ENCODE data around the gene IRS2.

IRS2 gene

DNA sequence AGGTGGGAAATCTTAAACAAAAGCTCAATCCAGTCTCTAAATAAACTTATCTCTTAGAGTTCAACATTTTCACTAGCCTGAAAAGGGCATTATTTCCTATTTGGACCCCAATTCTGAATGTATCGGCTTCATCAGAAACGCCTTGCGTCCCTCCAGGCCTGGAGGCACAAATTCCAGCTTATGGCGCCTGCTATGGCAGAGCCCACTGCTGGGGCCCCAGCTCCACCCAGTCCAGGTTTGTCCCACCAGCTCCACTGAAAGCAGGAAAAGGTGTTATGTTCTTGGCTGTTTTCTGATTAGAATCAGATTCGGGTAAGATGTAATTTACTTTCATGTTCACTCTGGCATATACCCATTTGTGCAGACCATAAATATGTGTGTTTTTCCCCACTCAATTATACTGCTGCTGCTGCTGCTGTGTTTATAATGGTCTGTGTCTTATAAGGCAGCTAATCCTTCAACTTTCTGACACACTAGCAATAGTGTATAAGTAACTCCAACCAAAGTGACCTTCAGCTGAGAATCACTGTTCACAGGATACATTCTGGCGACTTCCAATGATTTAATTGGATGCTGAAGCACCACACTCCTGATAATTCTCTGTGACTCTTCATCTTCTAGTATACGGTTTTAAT, 6.4 kb downstream of the IRS2 start:
- H3K27ac Mint-ChIP-seq: no peak overlapping the region
- H3K4me3 Mint-ChIP-seq: no peak overlapping the region
- no peak for DNase-seq
- no peaks in the 10 kb centered on the region for H3K27me3 Mint-ChIP-seq
- ATAC-seq (replicated peaks): no peak
- H3K4me1 Mint-ChIP-seq: peaks cover 33 to 47% of the 10 kb centered on the region in 2 donors
- H3K9me3 Mint-ChIP-seq: peaks cover 0 to 1% of the 10 kb centered on the region in 2 donors
- H3K36me3 Mint-ChIP-seq: peaks cover 0 to 9% of the 10 kb centered on the region in 2 donors

DNA sequence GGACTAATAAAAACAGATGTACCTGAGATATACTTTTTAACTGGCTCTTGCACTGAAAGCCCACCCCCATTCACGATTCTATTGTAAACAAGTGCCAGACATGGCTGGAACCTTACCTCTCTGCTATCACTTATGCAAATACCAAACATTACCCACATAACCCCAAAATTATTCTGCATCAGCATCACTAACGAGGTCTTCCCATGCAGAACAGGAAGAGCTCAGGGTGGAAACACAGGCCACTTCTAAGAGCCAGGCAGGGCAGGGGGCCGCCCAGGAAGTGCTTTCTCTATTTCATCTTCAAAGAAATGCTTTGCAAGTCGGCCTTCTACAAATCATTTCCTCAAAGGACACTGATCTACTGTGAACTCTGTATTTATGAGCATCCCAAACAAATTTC, 7.3 kb downstream of the IRS2 start:
- H3K36me3 Mint-ChIP-seq: peaks cover 0 to 9% of the 10 kb centered on the region in 2 donors
- no peak overlapping the region for H3K27ac Mint-ChIP-seq
- peak overlapping the region in 1 of 2 donors; percentile 27 for H3K4me3 Mint-ChIP-seq
- H3K4me1 Mint-ChIP-seq: peaks cover 33 to 47% of the 10 kb centered on the region in 2 donors
- peaks cover 0 to 1% of the 10 kb centered on the region in 2 donors for H3K9me3 Mint-ChIP-seq
- H3K27me3 Mint-ChIP-seq: no peaks in the 10 kb centered on the region
- ATAC-seq (replicated peaks) (peak; percentile 64 to 68), DNase-seq (no peak)

DNA sequence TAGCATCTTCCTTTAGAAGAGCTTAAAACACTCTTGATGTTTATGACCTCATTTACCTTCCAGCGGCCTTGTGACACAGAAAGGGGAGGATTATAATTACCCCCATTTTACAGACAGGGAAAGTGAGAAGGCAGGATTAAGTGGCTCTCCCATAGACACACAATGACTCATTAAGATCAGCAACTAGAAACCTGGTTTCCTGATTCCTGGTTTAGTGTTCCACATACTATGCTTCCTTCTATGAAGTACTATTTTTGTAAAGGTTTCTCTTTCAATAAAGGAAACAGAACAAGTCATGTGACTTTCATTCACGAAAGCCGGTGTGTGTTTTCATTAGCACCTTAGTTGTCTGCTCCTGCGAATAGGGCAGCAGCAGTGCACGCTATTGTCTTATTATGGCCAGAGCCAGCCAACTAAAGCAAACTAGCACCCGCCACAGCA, 8.3 kb downstream of the IRS2 start:
- H3K27ac Mint-ChIP-seq: no peak overlapping the region
- no peak for DNase-seq
- peak; percentile 44 to 59 for ATAC-seq (replicated peaks)

GRCh38 chr13:109776575-109776974, 9.8 kb downstream of the IRS2 start:
- H3K27me3 Mint-ChIP-seq: no peaks in the 10 kb centered on the region
- ATAC-seq (replicated peaks) (peak; percentile 51 to 53), DNase-seq (no peak)
- no peak overlapping the region for H3K4me3 Mint-ChIP-seq
- no peaks in the 10 kb centered on the region for H3K9me3 Mint-ChIP-seq
- no peak overlapping the region for H3K27ac Mint-ChIP-seq
- peaks cover 32 to 46% of the 10 kb centered on the region in 2 donors for H3K4me1 Mint-ChIP-seq
- peaks cover 0 to 6% of the 10 kb centered on the region in 2 donors for H3K36me3 Mint-ChIP-seq

More for the DNA sequence above, 8.3 kb downstream of the IRS2 start:
- Mint-ChIP-seq H3K27me3 (no peaks in the 10 kb centered on the region), H3K4me3 (peak overlapping the region in 1 of 2 donors; percentile 25), H3K9me3 (peaks cover 0 to 1% of the 10 kb centered on the region in 2 donors), H3K36me3 (peaks cover 0 to 12% of the 10 kb centered on the region in 2 donors), H3K4me1 (peaks cover 33 to 47% of the 10 kb centered on the region in 2 donors)

DNA sequence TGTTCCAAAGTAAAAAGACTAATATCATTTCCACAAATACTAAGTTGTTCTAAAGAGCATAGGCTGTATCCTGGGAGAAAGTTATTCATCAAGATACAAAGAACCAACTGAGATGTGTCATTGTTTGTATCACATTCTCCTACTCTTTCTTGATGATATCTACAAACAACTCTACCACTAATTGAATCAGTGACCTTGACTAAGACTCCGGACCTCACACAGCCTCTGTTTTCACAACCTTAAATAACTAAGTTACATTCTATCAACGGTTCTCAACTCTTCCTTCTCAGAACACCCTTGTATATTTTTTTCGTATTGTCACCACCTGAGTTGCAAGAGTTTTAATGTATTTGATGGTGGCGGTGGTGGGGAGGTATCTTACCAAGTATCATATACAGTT, 12.6 kb downstream of the IRS2 start:
- ATAC-seq (replicated peaks) (no peak), DNase-seq (no peak)
- Mint-ChIP-seq H3K27ac (no peak overlapping the region), H3K36me3 (peaks cover 0 to 4% of the 10 kb centered on the region in 2 donors), H3K27me3 (no peaks in the 10 kb centered on the region), H3K9me3 (no peaks in the 10 kb centered on the region), H3K4me1 (peaks cover 17 to 25% of the 10 kb centered on the region in 2 donors), H3K4me3 (no peak overlapping the region)

GRCh38 chr13:109773276-109773675, 13.1 kb downstream of the IRS2 start:
- Mint-ChIP-seq H3K4me3 (no peak overlapping the region), H3K4me1 (peaks cover 17 to 23% of the 10 kb centered on the region in 2 donors), H3K27me3 (no peaks in the 10 kb centered on the region), H3K36me3 (peaks cover 0 to 4% of the 10 kb centered on the region in 2 donors), H3K27ac (no peak overlapping the region), H3K9me3 (no peaks in the 10 kb centered on the region)
- ATAC-seq (replicated peaks) (no peak), DNase-seq (no peak)

DNA sequence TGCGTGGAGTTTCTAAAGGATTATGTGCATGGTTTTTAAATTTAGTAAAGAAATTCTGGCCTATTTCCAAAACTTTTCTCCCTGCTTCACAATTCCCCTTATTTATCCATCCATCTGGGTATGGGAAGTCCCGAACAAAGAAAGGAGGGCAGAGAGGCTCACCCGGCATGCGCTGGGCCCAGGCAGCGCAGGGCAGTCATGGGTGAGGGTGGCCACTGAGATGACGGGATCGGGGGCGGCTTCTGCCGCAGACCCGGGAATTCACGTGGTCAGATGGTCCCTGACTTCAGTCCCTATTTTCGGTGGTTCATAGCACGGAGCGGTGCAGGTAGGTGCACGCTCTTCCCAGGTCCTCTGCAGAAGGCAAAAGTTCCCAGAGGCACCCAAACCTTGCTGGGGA, 14.5 kb downstream of the IRS2 start:
- Mint-ChIP-seq H3K4me3 (no peak overlapping the region), H3K36me3 (peaks cover 0 to 4% of the 10 kb centered on the region in 2 donors), H3K27ac (no peak overlapping the region)

GRCh38 chr13:109770436-109770835, 15.9 kb downstream of the IRS2 start:
- no peak overlapping the region for H3K27ac Mint-ChIP-seq
- ATAC-seq (replicated peaks) (no peak), DNase-seq (no peak)
- H3K36me3 Mint-ChIP-seq: peaks cover 0 to 7% of the 10 kb centered on the region in 2 donors
- H3K27me3 Mint-ChIP-seq: no peaks in the 10 kb centered on the region
- no peaks in the 10 kb centered on the region for H3K9me3 Mint-ChIP-seq
- H3K4me3 Mint-ChIP-seq: no peak overlapping the region
- H3K4me1 Mint-ChIP-seq: peaks cover 7 to 11% of the 10 kb centered on the region in 2 donors

More for the DNA sequence above, 14.5 kb downstream of the IRS2 start:
- no peaks in the 10 kb centered on the region for H3K27me3 Mint-ChIP-seq
- ATAC-seq (replicated peaks): no peak
- no peaks in the 10 kb centered on the region for H3K9me3 Mint-ChIP-seq
- peaks cover 13% of the 10 kb centered on the region in 2 donors for H3K4me1 Mint-ChIP-seq
- no peak for DNase-seq

- peaks cover 7 to 11% of the 10 kb centered on the region in 2 donors for H3K4me1 Mint-ChIP-seq
- no peak overlapping the region for H3K27ac Mint-ChIP-seq
- ATAC-seq (replicated peaks): peak in 1 of 2 donors; percentile 46
- peaks cover 0 to 7% of the 10 kb centered on the region in 2 donors for H3K36me3 Mint-ChIP-seq
- H3K4me3 Mint-ChIP-seq: no peak overlapping the region
- H3K27me3 Mint-ChIP-seq: no peaks in the 10 kb centered on the region
- no peaks in the 10 kb centered on the region for H3K9me3 Mint-ChIP-seq
- no peak for DNase-seq
These were observed 16.5 kb downstream of the IRS2 start for GRCh38 chr13:109769921-109770320.

GRCh38 chr13:109769275-109769674, 17.1 kb downstream of the IRS2 start:
- Mint-ChIP-seq H3K27ac (no peak overlapping the region), H3K36me3 (peaks cover 0 to 7% of the 10 kb centered on the region in 2 donors), H3K4me3 (no peak overlapping the region), H3K27me3 (no peaks in the 10 kb centered on the region), H3K9me3 (no peaks in the 10 kb centered on the region), H3K4me1 (peaks cover 7 to 11% of the 10 kb centered on the region in 2 donors)
- no peak for ATAC-seq (replicated peaks)
- DNase-seq: no peak

DNA sequence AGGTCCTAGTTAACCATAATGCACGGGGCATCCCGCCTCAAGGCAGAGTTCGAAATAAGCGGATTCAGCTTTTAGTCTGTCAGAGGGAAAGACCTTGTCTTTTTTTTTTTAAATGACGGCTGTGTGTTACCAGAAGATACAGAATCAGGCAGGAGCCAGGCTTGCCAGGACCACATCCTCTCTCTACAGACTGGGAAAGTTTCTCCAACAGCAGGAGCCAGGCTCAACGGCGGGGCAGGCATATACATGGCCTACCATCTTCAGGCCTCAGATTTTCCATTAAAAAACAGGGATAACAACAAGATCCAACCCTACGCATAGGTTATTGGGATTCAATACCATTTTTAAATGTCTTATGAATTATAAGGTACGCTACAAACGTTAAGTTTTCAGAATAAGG, 17.8 kb downstream of the IRS2 start:
- peaks cover 0 to 3% of the 10 kb centered on the region in 2 donors for H3K36me3 Mint-ChIP-seq
- H3K4me1 Mint-ChIP-seq: peaks cover 7 to 11% of the 10 kb centered on the region in 2 donors
- H3K27me3 Mint-ChIP-seq: no peaks in the 10 kb centered on the region
- no peak for DNase-seq
- H3K27ac Mint-ChIP-seq: no peak overlapping the region
- H3K4me3 Mint-ChIP-seq: no peak overlapping the region
- no peaks in the 10 kb centered on the region for H3K9me3 Mint-ChIP-seq
- no peak for ATAC-seq (replicated peaks)

DNA sequence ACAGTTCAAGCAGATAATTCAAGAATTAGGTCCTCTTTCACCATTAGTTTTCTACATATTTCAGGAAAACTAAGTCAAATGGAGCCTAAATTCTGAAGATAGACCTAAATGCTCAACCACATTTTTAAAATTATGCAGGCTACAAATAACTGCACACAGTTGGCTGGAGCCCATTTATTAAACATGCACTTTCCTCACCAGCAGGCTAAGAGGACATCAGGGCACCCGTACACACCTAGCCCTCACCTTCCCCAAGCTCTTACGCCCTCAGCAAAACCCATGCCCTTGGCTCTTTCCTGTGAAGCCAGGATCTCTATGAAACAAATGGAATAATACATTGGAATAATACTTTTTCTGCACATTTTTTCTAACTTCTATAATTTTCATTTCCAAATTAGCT, 18.2 kb downstream of the IRS2 start:
- Mint-ChIP-seq H3K36me3 (peaks cover 0 to 3% of the 10 kb centered on the region in 2 donors), H3K27me3 (no peaks in the 10 kb centered on the region), H3K9me3 (no peaks in the 10 kb centered on the region), H3K4me1 (peaks cover 7 to 11% of the 10 kb centered on the region in 2 donors), H3K27ac (no peak overlapping the region), H3K4me3 (no peak overlapping the region)
- DNase-seq: no peak
- ATAC-seq (replicated peaks): no peak

DNA sequence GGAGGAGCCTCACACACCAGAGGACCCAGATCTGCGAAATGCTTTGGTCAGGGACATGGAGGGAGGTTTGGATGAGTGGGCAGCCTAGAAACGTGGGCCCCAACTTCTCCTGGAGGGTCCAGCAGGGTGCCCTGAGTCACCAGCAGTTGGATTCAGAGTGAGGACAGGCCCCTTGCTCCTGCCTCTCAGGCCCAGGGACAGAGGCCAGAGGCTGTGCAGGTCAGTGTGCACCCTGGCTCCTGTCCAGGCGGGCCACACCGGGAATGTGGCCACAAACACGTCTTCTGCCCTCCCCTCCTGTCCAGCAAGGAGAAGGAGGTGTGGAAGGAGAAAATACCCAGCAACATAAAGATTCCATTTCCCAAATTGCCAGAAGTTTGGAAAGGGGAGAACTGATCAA, 19.4 kb downstream of the IRS2 start:
- ATAC-seq (replicated peaks) (no peak), DNase-seq (no peak)
- Mint-ChIP-seq H3K36me3 (peaks cover 0 to 3% of the 10 kb centered on the region in 2 donors), H3K27ac (no peak overlapping the region), H3K4me1 (peaks cover 7 to 11% of the 10 kb centered on the region in 2 donors), H3K9me3 (no peaks in the 10 kb centered on the region), H3K27me3 (no peaks in the 10 kb centered on the region), H3K4me3 (no peak overlapping the region)

DNA sequence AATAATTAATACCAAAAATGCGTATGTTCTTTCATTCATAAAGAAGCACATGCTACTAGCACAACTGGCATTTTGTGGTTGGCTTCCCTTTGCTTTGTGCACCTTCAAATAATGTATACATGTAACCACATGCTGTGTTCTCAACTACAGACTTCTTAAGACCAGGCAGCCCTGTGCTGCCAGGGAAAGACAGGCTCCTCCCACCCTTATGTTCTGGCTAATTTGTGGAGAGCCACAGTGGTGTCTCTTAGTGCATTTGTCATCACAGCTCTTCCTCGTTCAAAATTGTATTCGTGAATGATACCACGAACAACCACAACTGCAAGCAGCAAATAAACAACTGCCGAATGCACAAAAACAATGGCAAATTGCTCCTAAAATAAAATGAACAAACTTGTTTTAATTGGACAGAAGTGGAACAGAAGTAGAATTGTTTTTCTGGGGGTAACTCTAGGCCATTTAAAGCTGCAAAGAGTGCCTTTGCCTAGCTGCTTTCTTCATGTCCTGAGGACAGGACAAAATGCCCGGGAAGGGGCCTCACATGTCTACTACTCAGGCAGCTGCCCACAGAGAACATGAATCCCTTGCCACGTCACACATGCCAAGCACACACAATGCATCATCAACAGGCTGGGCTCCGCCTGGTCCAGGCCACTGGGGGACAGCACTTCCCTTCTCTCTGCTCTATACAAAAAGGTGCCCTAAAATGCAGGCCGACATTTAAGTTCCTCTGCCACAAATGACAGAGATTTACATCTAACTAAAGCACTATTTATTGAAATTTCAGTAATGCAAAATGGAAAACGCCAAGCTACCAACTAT, 21.7 kb downstream of the IRS2 start:
- H3K36me3 Mint-ChIP-seq: peaks cover 0 to 3% of the 10 kb centered on the region in 2 donors
- no peaks in the 10 kb centered on the region for H3K9me3 Mint-ChIP-seq
- no peak for DNase-seq
- no peak for ATAC-seq (replicated peaks)
- no peak overlapping the region for H3K4me3 Mint-ChIP-seq
- peaks cover 0 to 6% of the 10 kb centered on the region in 2 donors for H3K4me1 Mint-ChIP-seq
- no peak overlapping the region for H3K27ac Mint-ChIP-seq
- no peaks in the 10 kb centered on the region for H3K27me3 Mint-ChIP-seq

GRCh38 chr13:109764045-109764444, 22.3 kb downstream of the IRS2 start:
- peaks cover 3 to 4% of the 10 kb centered on the region in 2 donors for H3K4me1 Mint-ChIP-seq
- no peak overlapping the region for H3K27ac Mint-ChIP-seq
- H3K4me3 Mint-ChIP-seq: no peak overlapping the region

More at GRCh38 chr13:109764045-109764444, 22.3 kb downstream of the IRS2 start:
- Mint-ChIP-seq H3K9me3 (no peaks in the 10 kb centered on the region), H3K36me3 (peaks cover 0 to 3% of the 10 kb centered on the region in 2 donors), H3K27me3 (no peaks in the 10 kb centered on the region)
- no peak for ATAC-seq (replicated peaks)
- no peak for DNase-seq

Data from stimulated activated naive B cell treated with anti-CD40 and anti-IgM and Interleukin-4, amounts not matched to agents 10 μg/mL and 1 μg/mL and 100 μg/mL, for 72 hours (primary cell).